ENCODE measurements around the gene CCSER1. TPM values are rescaled to one million over a fixed set of nuclear protein-coding genes. Genes with fewer than 3 reads are reported as not detected.

CCSER1 gene
- polyA plus RNA-seq, 1 donor from 2014 or later, result 20.8 TPM

DNA sequence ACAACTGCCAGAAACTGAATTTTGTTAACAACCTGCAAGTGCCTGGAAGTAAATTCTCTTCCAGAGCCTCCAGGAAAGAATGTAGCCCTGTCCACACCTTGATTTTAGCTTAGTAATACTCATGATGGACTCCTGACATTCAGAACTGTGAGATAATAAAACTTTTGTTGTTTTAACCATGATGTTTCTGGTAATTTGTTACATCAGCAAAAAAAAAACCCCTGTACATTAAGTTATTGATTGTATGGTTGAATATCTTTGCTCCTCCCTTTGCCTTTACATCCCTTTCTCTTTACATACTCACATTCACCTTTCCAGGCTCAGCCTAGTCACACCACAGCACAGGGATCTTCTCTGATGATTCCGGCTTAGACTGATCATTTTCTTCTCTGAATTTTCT lies 1294.8 kb downstream of the CCSER1 start:
- Histone ChIP-seq H3K4me3 (ENCODE audit: low read length) (no peak overlapping the region), H3K4me2 (ENCODE audit: low read length) (no peak overlapping the region), H3K9me3 (ENCODE audit: low read length) (peaks cover 2% of the 10 kb centered on the region), H2AFZ (ENCODE audit: low read depth, low read length) (no peak overlapping the region), H3K27me3 (ENCODE audit: insufficient read depth, low read depth, low read length) (no peaks in the 10 kb centered on the region), H3K9ac (ENCODE audit: low read length) (no peak overlapping the region), H3K36me3 (ENCODE audit: insufficient read depth, low read length) (peaks cover 4% of the 10 kb centered on the region), H3K27ac (ENCODE audit: low read length) (no peak overlapping the region), H3K9me2 (ENCODE audit: insufficient read depth, low read length) (no peaks in the 10 kb centered on the region), H3K79me2 (replicated peaks; ENCODE audit: insufficient read depth, low read length) (no peaks in the 10 kb centered on the region), H3F3A (ENCODE audit: insufficient read depth, low read length, poor library complexity, severe bottlenecking) (no peaks in the 10 kb centered on the region), H4K20me1 (ENCODE audit: insufficient read depth) (no peaks in the 10 kb centered on the region)
- TF ChIP-seq TAF1 (IDR thresholded peaks at IDR 0.05; ENCODE audit: low read depth), result no peak

DNA sequence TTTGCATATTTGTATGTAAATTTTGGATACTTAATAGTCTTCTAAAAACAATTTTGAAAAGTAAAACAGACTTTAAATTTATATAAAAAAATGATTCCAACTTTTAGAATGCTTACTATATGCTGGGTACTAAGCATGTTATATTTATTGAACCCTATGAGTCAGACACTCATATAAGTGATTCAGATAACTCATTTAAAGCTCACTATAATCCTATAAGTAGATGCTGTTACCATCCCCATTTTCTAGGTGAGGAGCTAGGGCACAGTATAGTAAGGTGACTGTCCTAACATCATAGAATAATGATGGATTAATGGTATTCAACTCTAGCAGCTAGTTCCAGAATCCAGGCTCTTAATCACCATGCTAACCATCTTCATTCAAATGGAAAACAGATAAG lies 1299.5 kb downstream of the CCSER1 start:
- Histone ChIP-seq H3K79me2 (replicated peaks; ENCODE audit: insufficient read depth, low read length) (no peaks in the 10 kb centered on the region), H3F3A (ENCODE audit: insufficient read depth, low read length, poor library complexity, severe bottlenecking) (no peaks in the 10 kb centered on the region), H3K9me3 (ENCODE audit: low read length) (no peaks in the 10 kb centered on the region), H3K36me3 (ENCODE audit: insufficient read depth, low read length) (no peaks in the 10 kb centered on the region), H2AFZ (ENCODE audit: low read depth, low read length) (no peak overlapping the region), H3K27ac (ENCODE audit: low read length) (no peak overlapping the region), H3K4me3 (ENCODE audit: low read length) (no peak overlapping the region), H3K27me3 (ENCODE audit: insufficient read depth, low read depth, low read length) (no peaks in the 10 kb centered on the region), H4K20me1 (ENCODE audit: insufficient read depth) (no peaks in the 10 kb centered on the region), H3K4me2 (ENCODE audit: low read length) (no peak overlapping the region), H3K9ac (ENCODE audit: low read length) (no peak overlapping the region), H3K9me2 (ENCODE audit: insufficient read depth, low read length) (no peaks in the 10 kb centered on the region)
- TF ChIP-seq, protein P1, sequence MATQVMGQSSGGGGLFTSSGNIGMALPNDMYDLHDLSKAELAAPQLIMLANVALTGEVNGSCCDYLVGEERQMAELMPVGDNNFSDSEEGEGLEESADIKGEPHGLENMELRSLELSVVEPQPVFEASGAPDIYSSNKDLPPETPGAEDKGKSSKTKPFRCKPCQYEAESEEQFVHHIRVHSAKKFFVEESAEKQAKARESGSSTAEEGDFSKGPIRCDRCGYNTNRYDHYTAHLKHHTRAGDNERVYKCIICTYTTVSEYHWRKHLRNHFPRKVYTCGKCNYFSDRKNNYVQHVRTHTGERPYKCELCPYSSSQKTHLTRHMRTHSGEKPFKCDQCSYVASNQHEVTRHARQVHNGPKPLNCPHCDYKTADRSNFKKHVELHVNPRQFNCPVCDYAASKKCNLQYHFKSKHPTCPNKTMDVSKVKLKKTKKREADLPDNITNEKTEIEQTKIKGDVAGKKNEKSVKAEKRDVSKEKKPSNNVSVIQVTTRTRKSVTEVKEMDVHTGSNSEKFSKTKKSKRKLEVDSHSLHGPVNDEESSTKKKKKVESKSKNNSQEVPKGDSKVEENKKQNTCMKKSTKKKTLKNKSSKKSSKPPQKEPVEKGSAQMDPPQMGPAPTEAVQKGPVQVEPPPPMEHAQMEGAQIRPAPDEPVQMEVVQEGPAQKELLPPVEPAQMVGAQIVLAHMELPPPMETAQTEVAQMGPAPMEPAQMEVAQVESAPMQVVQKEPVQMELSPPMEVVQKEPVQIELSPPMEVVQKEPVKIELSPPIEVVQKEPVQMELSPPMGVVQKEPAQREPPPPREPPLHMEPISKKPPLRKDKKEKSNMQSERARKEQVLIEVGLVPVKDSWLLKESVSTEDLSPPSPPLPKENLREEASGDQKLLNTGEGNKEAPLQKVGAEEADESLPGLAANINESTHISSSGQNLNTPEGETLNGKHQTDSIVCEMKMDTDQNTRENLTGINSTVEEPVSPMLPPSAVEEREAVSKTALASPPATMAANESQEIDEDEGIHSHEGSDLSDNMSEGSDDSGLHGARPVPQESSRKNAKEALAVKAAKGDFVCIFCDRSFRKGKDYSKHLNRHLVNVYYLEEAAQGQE (IDR thresholded peaks at IDR 0.05; ENCODE audit: borderline replicate concordance), result no peak
- TF ChIP-seq POLR2AphosphoS5 (IDR thresholded peaks at IDR 0.05) (no peak), SMC3 (conservative IDR thresholded peaks at IDR 0.05; ENCODE audit: poor library complexity) (no peak)

DNA sequence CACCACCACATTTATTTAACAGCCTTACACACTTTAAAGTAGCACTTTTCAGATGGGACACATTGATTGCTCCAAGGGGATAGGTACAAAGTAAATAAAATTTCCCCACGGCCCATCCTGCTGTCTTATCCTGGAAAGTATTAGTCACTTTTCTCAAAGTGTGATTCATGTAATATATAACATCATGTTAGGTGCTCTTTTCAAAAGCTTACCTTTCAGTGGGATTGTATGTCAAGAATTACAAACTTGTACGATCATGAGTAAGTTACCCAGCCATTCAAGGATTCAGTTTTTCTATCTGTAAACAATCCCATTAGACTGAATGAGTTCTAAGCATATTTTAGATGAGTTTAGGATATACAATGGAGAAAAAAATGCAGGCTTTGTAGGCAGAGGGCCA lies 1300.0 kb downstream of the CCSER1 start:
- H3K9ac ChIP-seq (ENCODE audit: low read length), result no peak overlapping the region
- H3K36me3 ChIP-seq (ENCODE audit: insufficient read depth, low read length), result no peaks in the 10 kb centered on the region
- no peak overlapping the region for H3K4me3 ChIP-seq (ENCODE audit: low read length)
- H2AFZ ChIP-seq (ENCODE audit: low read depth, low read length), result no peak overlapping the region
- H3K79me2 ChIP-seq (replicated peaks; ENCODE audit: insufficient read depth, low read length), result no peaks in the 10 kb centered on the region
- H3K9me2 ChIP-seq (ENCODE audit: insufficient read depth, low read length), result no peaks in the 10 kb centered on the region
- no peaks in the 10 kb centered on the region for H3K27me3 ChIP-seq (ENCODE audit: insufficient read depth, low read depth, low read length)
- no peaks in the 10 kb centered on the region for H3F3A ChIP-seq (ENCODE audit: insufficient read depth, low read length, poor library complexity, severe bottlenecking)
- no peaks in the 10 kb centered on the region for H4K20me1 ChIP-seq (ENCODE audit: insufficient read depth)
- H3K4me2 ChIP-seq (ENCODE audit: low read length), result no peak overlapping the region
- no peaks in the 10 kb centered on the region for H3K9me3 ChIP-seq (ENCODE audit: low read length)
- no peak overlapping the region for H3K27ac ChIP-seq (ENCODE audit: low read length)
- TF ChIP-seq, protein P2, sequence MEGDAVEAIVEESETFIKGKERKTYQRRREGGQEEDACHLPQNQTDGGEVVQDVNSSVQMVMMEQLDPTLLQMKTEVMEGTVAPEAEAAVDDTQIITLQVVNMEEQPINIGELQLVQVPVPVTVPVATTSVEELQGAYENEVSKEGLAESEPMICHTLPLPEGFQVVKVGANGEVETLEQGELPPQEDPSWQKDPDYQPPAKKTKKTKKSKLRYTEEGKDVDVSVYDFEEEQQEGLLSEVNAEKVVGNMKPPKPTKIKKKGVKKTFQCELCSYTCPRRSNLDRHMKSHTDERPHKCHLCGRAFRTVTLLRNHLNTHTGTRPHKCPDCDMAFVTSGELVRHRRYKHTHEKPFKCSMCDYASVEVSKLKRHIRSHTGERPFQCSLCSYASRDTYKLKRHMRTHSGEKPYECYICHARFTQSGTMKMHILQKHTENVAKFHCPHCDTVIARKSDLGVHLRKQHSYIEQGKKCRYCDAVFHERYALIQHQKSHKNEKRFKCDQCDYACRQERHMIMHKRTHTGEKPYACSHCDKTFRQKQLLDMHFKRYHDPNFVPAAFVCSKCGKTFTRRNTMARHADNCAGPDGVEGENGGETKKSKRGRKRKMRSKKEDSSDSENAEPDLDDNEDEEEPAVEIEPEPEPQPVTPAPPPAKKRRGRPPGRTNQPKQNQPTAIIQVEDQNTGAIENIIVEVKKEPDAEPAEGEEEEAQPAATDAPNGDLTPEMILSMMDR (IDR thresholded peaks at IDR 0.05; ENCODE audit: poor library complexity, severe bottlenecking), result no peak
- no peak for TF ChIP-seq EZH2 (IDR thresholded peaks at IDR 0.05; ENCODE audit: borderline replicate concordance, insufficient read depth, low read length, poor library complexity, severe bottlenecking)
- TF ChIP-seq POLR2AphosphoS5 (IDR thresholded peaks at IDR 0.05), result no peak
- TF ChIP-seq MXI1 (conservative IDR thresholded peaks at IDR 0.05; ENCODE audit: poor library complexity, severe bottlenecking), result no peak

Data from neural cell (in vitro differentiated cells).